Keratinocyte (primary cell): Measurements from ENCODE around the gene CELF2. TPM values are rescaled to one million over a fixed set of nuclear protein-coding genes. Genes with fewer than 3 reads are reported as not detected.

Experiments
- DNase-seq: peaks from one replicate; pipeline ENCODE4 v3.0.0-alpha.2; 2011; ENCODE audit warnings: low read depth, missing footprints, low spot score
- FAIRE-seq: peaks from 2 replicates; lab custom pipeline; 2011; peaks lifted over from hg19 to GRCh38; lab: Jason Lieb, UNC
- H2AFZ ChIP-seq: 2 replicates; pipeline ENCODE4 v1.6.0; 2012; ENCODE audit warnings: low read length, control low read depth, inconsistent platforms; ENCODE audit not compliant: control insufficient read depth
- H3K27ac ChIP-seq: 2 replicates; pipeline ENCODE4 v1.5.1; 2011; ENCODE audit warnings: low read length; ENCODE audit not compliant: control insufficient read depth, insufficient read depth
- H3K27me3 ChIP-seq: 3 replicates; pipeline ENCODE4 v1.6.0; 2011; ENCODE audit warnings: low read length; ENCODE audit not compliant: control insufficient read depth, insufficient read depth; ENCODE audit errors: extremely low read depth
- H3K36me3 ChIP-seq, 2 experiments: 2 replicates in 1 of 2; 3 replicates in 1 of 2; pipeline ENCODE4 v1.5.1; 2011; ENCODE audit warnings: low read length in 2 of 2, mild to moderate bottlenecking in 1 of 2; ENCODE audit not compliant: control insufficient read depth in 2 of 2, insufficient read depth in 2 of 2; ENCODE audit errors: extremely low read depth in 1 of 2
- H3K4me1 ChIP-seq: 3 replicates; pipeline ENCODE4 v1.5.1; 2011; ENCODE audit warnings: low read length; ENCODE audit not compliant: control insufficient read depth, insufficient read depth; ENCODE audit errors: extremely low read depth
- H3K4me2 ChIP-seq: 3 replicates; pipeline ENCODE4 v1.6.0; 2011; ENCODE audit warnings: low read depth, low read length; ENCODE audit not compliant: control insufficient read depth, insufficient read depth; ENCODE audit errors: extremely low read depth
- H3K4me3 ChIP-seq, 3 experiments: fragments of 200-600 bp in 1 of 3; sonication (generic) in 1 of 3; 2 replicates in 2 of 3; 3 replicates in 1 of 3; pipeline ENCODE4 v1.5.1; 2011 to 2016; ENCODE audit warnings: low read length in 3 of 3, mild to moderate bottlenecking in 3 of 3, control low read depth in 2 of 3, inconsistent platforms in 1 of 3, low read depth in 1 of 3, mixed read lengths in 1 of 3, mixed run types in 1 of 3, moderate library complexity in 1 of 3; ENCODE audit not compliant: control insufficient read depth in 2 of 3, insufficient read depth in 2 of 3; ENCODE audit errors: extremely low read depth in 1 of 3
- H3K79me2 ChIP-seq: 2 replicates; pipeline ENCODE4 v1.6.0; 2012; ENCODE audit warnings: low read length; ENCODE audit not compliant: control insufficient read depth, insufficient read depth
- H3K9ac ChIP-seq: 3 replicates; pipeline ENCODE4 v1.6.0; 2011; ENCODE audit warnings: low read length; ENCODE audit not compliant: control insufficient read depth, insufficient read depth; ENCODE audit errors: extremely low read depth
- H3K9me1 ChIP-seq: 3 replicates; pipeline ENCODE4 v1.6.0; 2011; ENCODE audit warnings: low read length; ENCODE audit not compliant: control insufficient read depth, insufficient read depth; ENCODE audit errors: extremely low read depth
- H3K9me3 ChIP-seq: 2 replicates; pipeline ENCODE4 v1.5.1; 2012; ENCODE audit warnings: low read depth, low read length; ENCODE audit not compliant: control insufficient read depth
- H4K20me1 ChIP-seq: 3 replicates; pipeline ENCODE4 v1.6.0; 2011; ENCODE audit warnings: low read length; ENCODE audit not compliant: control insufficient read depth, insufficient read depth; ENCODE audit errors: extremely low read depth
- EZH2 ChIP-seq: IDR thresholded peaks from one replicate; pipeline ENCODE4 v1.6.1; 2012; ENCODE audit warnings: inconsistent platforms, mild to moderate bottlenecking, low read length, moderate library complexity
- dilution Hi-C: fragments of 300-500 bp; cut with MboI; formaldehyde crosslinking; loops from one replicate; pipeline ENCODE4 v1.7.0; 2020; ENCODE audit warnings: low sequenced_read_pairs; ENCODE audit not compliant: extremely low pct_ligation_motif_present
- polyA plus RNA-seq, 5 experiments: library from polyadenylated mRNA; depleted of rRNA in 3 of 5; stranded (reverse) in 3 of 5; stranded (forward) in 1 of 5; unstranded in 1 of 5; fragments of >200 nt; gene quantifications; 1 replicate in 1 of 5; 2 replicates in 3 of 5; 3 replicates in 1 of 5; pipeline versions ENCODE4 v1.2.1 to v1.2.3, GENCODE V29; 2011 to 2012; ENCODE audit warnings: missing spikeins in 2 of 5, low read depth in 1 of 5, low replicate concordance in 1 of 5
- TF ChIP-seq, protein P1 (sequence below), 3 experiments: IDR thresholded peaks in 1 of 3; conservative IDR thresholded peaks in 1 of 3; optimal IDR thresholded peaks in 1 of 3; 2 replicates in 2 of 3; 3 replicates in 1 of 3; pipeline versions ENCODE3 to v1.5.1; 2011; ENCODE audit warnings: low read length in 3 of 3, mild to moderate bottlenecking in 3 of 3, moderate library complexity in 2 of 3, control low read depth in 1 of 3, inconsistent platforms in 1 of 3; ENCODE audit not compliant: insufficient read depth in 2 of 3; ENCODE audit errors: extremely low read depth in 1 of 3

CELF2 gene
- polyA plus RNA-seq, 1 donor (not counting 4 experiments of a cell fraction or from before 2014, with no cell fraction given), result 9.8 TPM

GRCh38 chr10:11286261-11286852 is 268.7 kb downstream of the CELF2 start:
- Histone ChIP-seq H3K4me1 (no peaks in the 10 kb centered on the region), H4K20me1 (no peaks in the 10 kb centered on the region), H3K9ac (no peak overlapping the region), H3K36me3 (no peaks in the 10 kb centered on the region), H3K79me2 (no peaks in the 10 kb centered on the region), H3K9me3 (no peaks in the 10 kb centered on the region), H3K9me1 (no peaks in the 10 kb centered on the region), H3K27me3 (no peaks in the 10 kb centered on the region), H3K4me2 (no peak overlapping the region), H3K27ac (no peak overlapping the region), H2AFZ (no peak overlapping the region), H3K4me3 (no peak overlapping the region)
- TF ChIP-seq, protein P1, sequence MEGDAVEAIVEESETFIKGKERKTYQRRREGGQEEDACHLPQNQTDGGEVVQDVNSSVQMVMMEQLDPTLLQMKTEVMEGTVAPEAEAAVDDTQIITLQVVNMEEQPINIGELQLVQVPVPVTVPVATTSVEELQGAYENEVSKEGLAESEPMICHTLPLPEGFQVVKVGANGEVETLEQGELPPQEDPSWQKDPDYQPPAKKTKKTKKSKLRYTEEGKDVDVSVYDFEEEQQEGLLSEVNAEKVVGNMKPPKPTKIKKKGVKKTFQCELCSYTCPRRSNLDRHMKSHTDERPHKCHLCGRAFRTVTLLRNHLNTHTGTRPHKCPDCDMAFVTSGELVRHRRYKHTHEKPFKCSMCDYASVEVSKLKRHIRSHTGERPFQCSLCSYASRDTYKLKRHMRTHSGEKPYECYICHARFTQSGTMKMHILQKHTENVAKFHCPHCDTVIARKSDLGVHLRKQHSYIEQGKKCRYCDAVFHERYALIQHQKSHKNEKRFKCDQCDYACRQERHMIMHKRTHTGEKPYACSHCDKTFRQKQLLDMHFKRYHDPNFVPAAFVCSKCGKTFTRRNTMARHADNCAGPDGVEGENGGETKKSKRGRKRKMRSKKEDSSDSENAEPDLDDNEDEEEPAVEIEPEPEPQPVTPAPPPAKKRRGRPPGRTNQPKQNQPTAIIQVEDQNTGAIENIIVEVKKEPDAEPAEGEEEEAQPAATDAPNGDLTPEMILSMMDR (optimal IDR thresholded peaks at IDR 0.05 in 1 of 3, IDR thresholded peaks at IDR 0.05 in 1 of 3, conservative IDR thresholded peaks at IDR 0.05 in 1 of 3; ENCODE audit: extremely low read depth in 1 of 3, insufficient read depth in 2 of 3, low read length in 3 of 3), result no peak
- no peak for TF ChIP-seq EZH2
- FAIRE-seq (no peak), DNase-seq (no peak)
- dilution Hi-C loops, result no loop called here

- H3K4me3 ChIP-seq, result no peak overlapping the region
- no peaks in the 10 kb centered on the region for H3K27me3 ChIP-seq
- FAIRE-seq (no peak), DNase-seq (no peak)
- no peaks in the 10 kb centered on the region for H3K4me1 ChIP-seq
- no peaks in the 10 kb centered on the region for H3K9me1 ChIP-seq
- dilution Hi-C loops, result no loop called here
- H3K79me2 ChIP-seq, result no peaks in the 10 kb centered on the region
- no peak overlapping the region for H3K9ac ChIP-seq
- no peak overlapping the region for H2AFZ ChIP-seq
- TF ChIP-seq, protein P1 (optimal IDR thresholded peaks at IDR 0.05 in 1 of 3, IDR thresholded peaks at IDR 0.05 in 1 of 3, conservative IDR thresholded peaks at IDR 0.05 in 1 of 3; ENCODE audit: extremely low read depth in 1 of 3, insufficient read depth in 2 of 3, low read length in 3 of 3), result no peak
- TF ChIP-seq EZH2, result no peak
- H3K36me3 ChIP-seq, result peaks cover 0 to 2% of the 10 kb centered on the region in 2 experiments
- no peaks in the 10 kb centered on the region for H3K9me3 ChIP-seq
- no peak overlapping the region for H3K27ac ChIP-seq
- no peaks in the 10 kb centered on the region for H4K20me1 ChIP-seq
- no peak overlapping the region for H3K4me2 ChIP-seq
Measured at GRCh38 chr10:11288302-11288701, 270.6 kb downstream of the CELF2 start.
